ENCODE results near the gene LYAR. TPM values are rescaled to one million over a fixed set of nuclear protein-coding genes. Genes with fewer than 3 reads are reported as not detected.

The LYAR gene
- total and polyA plus RNA-seq, 2 of the 13 experiments (the other 11 are each of a cell fraction or from before 2014, with no cell fraction given) = 7.8 to 94.2 TPM

GRCh38 chr4:4327652-4328121 is 37.7 kb upstream of the LYAR start (continued):
- TF ChIP-seq CBFB (CRISPR knock-in tag; IDR thresholded peaks at IDR 0.05) = 0 out of 2 replicates have a peak, but pooled peaks have one; percentile 69
- no peak for TF ChIP-seq ZNF784 (CRISPR knock-in tag; IDR thresholded peaks at IDR 0.05; ENCODE audit: borderline replicate concordance)
- no peak for TF ChIP-seq PITX1 (CRISPR knock-in tag; IDR thresholded peaks at IDR 0.05)
- TF ChIP-seq ZNF839 (CRISPR knock-in tag; IDR thresholded peaks at IDR 0.05; ENCODE audit: borderline replicate concordance) = peak; percentile 83; the same call in 1 of the 2 replicates
- no peak for TF ChIP-seq LCORL (IDR thresholded peaks at IDR 0.05)
- TF ChIP-seq LCORL (CRISPR knock-in tag; IDR thresholded peaks at IDR 0.05) = no peak
- TF ChIP-seq SOX6 (IDR thresholded peaks at IDR 0.05) = no peak
- 0 out of 2 replicates have a peak, but pooled peaks have one; percentile 18 for TF ChIP-seq SOX6 (CRISPR knock-in tag; IDR thresholded peaks at IDR 0.05)
- TF ChIP-seq MTA3 (CRISPR knock-in tag; IDR thresholded peaks at IDR 0.05) = no peak
- TF ChIP-seq NCOR1 (IDR thresholded peaks at IDR 0.05; ENCODE audit: borderline replicate concordance, low read length) = no peak
- no peak for TF ChIP-seq GFI1 (CRISPR knock-in tag; IDR thresholded peaks at IDR 0.05; ENCODE audit: borderline replicate concordance)
- TF ChIP-seq ZNF549 (CRISPR knock-in tag; IDR thresholded peaks at IDR 0.05) = 0 out of 2 replicates have a peak, but pooled peaks have one; percentile 24
- TF ChIP-seq TIGD3 (CRISPR knock-in tag; IDR thresholded peaks at IDR 0.05; ENCODE audit: borderline replicate concordance) = no peak
- TF ChIP-seq ZBTB3 (CRISPR knock-in tag; IDR thresholded peaks at IDR 0.05; ENCODE audit: borderline replicate concordance, low read depth) = no peak
- TF ChIP-seq ZNF639 (CRISPR knock-in tag; conservative IDR thresholded peaks at IDR 0.05) = 0 out of 2 replicates have a peak, but pooled peaks have one; percentile 32
- no peak for TF ChIP-seq ZNF33B (CRISPR knock-in tag; IDR thresholded peaks at IDR 0.05)
- TF ChIP-seq ETV6 (CRISPR knock-in tag; conservative IDR thresholded peaks at IDR 0.05) = no peak
- peak; percentile 77 for TF ChIP-seq SRSF1 (optimal IDR thresholded peaks at IDR 0.05; ENCODE audit: low read depth, low read length)
- no peak for TF ChIP-seq ZSCAN21 (CRISPR knock-in tag; IDR thresholded peaks at IDR 0.05; ENCODE audit: borderline replicate concordance)
- no peak for TF ChIP-seq CEBPZ (IDR thresholded peaks at IDR 0.05; ENCODE audit: low read length)
- no peak for TF ChIP-seq IKZF4 (CRISPR knock-in tag; IDR thresholded peaks at IDR 0.05; ENCODE audit: borderline replicate concordance, low read depth, not compliant biosample characterization)
- TF ChIP-seq ATF6 (CRISPR knock-in tag; conservative IDR thresholded peaks at IDR 0.05) = no peak

Data from HepG2 (cell line).